Measurements from ENCODE around the gene GBGT1. TPM values are rescaled to one million over a fixed set of nuclear protein-coding genes. Genes with fewer than 3 reads are reported as not detected.

Gene GBGT1
- total and polyA plus RNA-seq, 2 of the 4 experiments (the other 2 are of a cell fraction) = 1.8 to 3.2 TPM

- Histone ChIP-seq H2AFZ (replicated peaks; ENCODE audit: low read length, poor library complexity) (peak overlapping the region; percentile 69), H3K14ac (replicated peaks; ENCODE audit: low read depth, low read length) (no peak overlapping the region), H3K27ac (ENCODE audit: insufficient read depth, low read length) (no peak overlapping the region), H2AK9ac (replicated peaks; ENCODE audit: low read depth, low read length, poor library complexity) (peak overlapping the region; percentile 94), H2BK15ac (ENCODE audit: low read depth, low read length) (no peak overlapping the region), H4K20me1 (ENCODE audit: insufficient read depth, low read length) (peaks cover 7% of the 10 kb centered on the region; the same call in 1 of the 2 replicates), H2BK5ac (ENCODE audit: low read depth, low read length, poor library complexity, severe bottlenecking) (no peak overlapping the region), H3K4ac (ENCODE audit: low read depth, low read length) (no peak overlapping the region), H2BK120ac (ENCODE audit: low read depth, low read length) (no peak overlapping the region), H2BK20ac (ENCODE audit: low read depth, low read length) (no peak overlapping the region), H3K9ac (ENCODE audit: low read depth, low read length) (no peak overlapping the region), H4K5ac (ENCODE audit: low read depth, low read length) (no peak overlapping the region), H3K9me1 (ENCODE audit: insufficient read depth, low read length) (no peaks in the 10 kb centered on the region), H3K9me3 (ENCODE audit: control insufficient read depth, insufficient read depth, low read length) (no peaks in the 10 kb centered on the region), H3K4me1 (ENCODE audit: control insufficient read depth, insufficient read depth, low read length) (no peaks in the 10 kb centered on the region), H3K4me2 (ENCODE audit: low read depth, low read length) (no peak overlapping the region), H3K27me3 (ENCODE audit: control insufficient read depth, insufficient read depth, low read length) (no peaks in the 10 kb centered on the region), H3K36me3 (ENCODE audit: control insufficient read depth, insufficient read depth, low read length) (peaks cover 72% of the 10 kb centered on the region), H4K8ac (ENCODE audit: low read depth in 2 of 2, low read length in 2 of 2) (no peak overlapping the region), H3K18ac (ENCODE audit: low read depth, low read length) (no peak overlapping the region), H4K91ac (ENCODE audit: insufficient read depth, low read depth, low read length) (no peak overlapping the region), H3K4me3 (ENCODE audit: insufficient read depth, low read depth, low read length) (no peak overlapping the region), H3K56ac (ENCODE audit: extremely low read depth, insufficient read depth, low read length) (no peak overlapping the region), H3K79me1 (ENCODE audit: low read depth in 1 of 2, low read length in 2 of 2) (no peaks in the 10 kb centered on the region; a peak in 1 of 4 replicates), H3K23ac (ENCODE audit: low read depth, low read length) (no peak overlapping the region), H2AK5ac (ENCODE audit: low read depth, low read length) (peak overlapping the region; percentile 61; the same call in 1 of the 2 replicates)
- no TSS peak for BruUV-seq (replicated peaks)
- ChIA-PET CTCF (interaction anchor here (0.6 to 1.1 kb wide), 3 partner anchors 10 to 44 kb away, joined by 3 read pairs; no protein-coding TSS in a partner anchor), POLR2A (ENCODE audit: unreplicated experiment) (no interaction called here)
- intact Hi-C loops (cut with micrococcal nuclease) = loop anchor here (1.0 to 2.0 kb wide), 2 partner anchors 41 to 77 kb away; no protein-coding TSS in a partner anchor
- in situ Hi-C loops (cut with MboI; ENCODE audit: low sequenced_read_pairs) = no loop called here
- peak; percentile 19 for DNase-seq
- dilution Hi-C loops (cut with HindIII; ENCODE audit: low sequenced_read_pairs, unreplicated experiment) = no loop called here
- 33% methylated on average over 7 of the region's 14 CpGs; no CpG with 5 or more reads in 1 of the 2 experiments for WGBS, 2 experiments (ENCODE audit: extremely low coverage in 2 of 2, insufficient read length in 1 of 2)
- peak; percentile 95 for ATAC-seq (ENCODE audit: low read depth)
- TF ChIP-seq USF2 (IDR thresholded peaks at IDR 0.05; ENCODE audit: low read depth, low read length) (no peak), ELK1 (IDR thresholded peaks at IDR 0.05; ENCODE audit: borderline replicate concordance, low read depth, low read length) (no peak), RFX5 (IDR thresholded peaks at IDR 0.05; ENCODE audit: low read depth, low read length) (no peak), RCOR1 (IDR thresholded peaks at IDR 0.05; ENCODE audit: insufficient replicate concordance, low read length) (no peak), MAZ (IDR thresholded peaks at IDR 0.05; ENCODE audit: borderline replicate concordance, low read depth, low read length) (no peak), CTCF (conservative IDR thresholded peaks at IDR 0.05; ENCODE audit: low read depth, low read length) (peak; percentile 88), SMC3 (IDR thresholded peaks at IDR 0.05; ENCODE audit: low read depth, low read length) (peak; percentile 94), MXI1 (IDR thresholded peaks at IDR 0.05; ENCODE audit: borderline replicate concordance, low read depth, low read length) (no peak), BHLHE40 (IDR thresholded peaks at IDR 0.05; ENCODE audit: low read depth, low read length) (no peak), MAFK (IDR thresholded peaks at IDR 0.05; ENCODE audit: low read depth, low read length) (no peak), CEBPB (IDR thresholded peaks at IDR 0.05; ENCODE audit: low read depth, low read length) (no peak), NFE2L2 (IDR thresholded peaks at IDR 0.05; ENCODE audit: low read depth, low read length) (no peak), CHD1 (IDR thresholded peaks at IDR 0.05; ENCODE audit: low read depth, low read length) (no peak), POLR2A (IDR thresholded peaks at IDR 0.05; ENCODE audit: low read depth, low read length) (peak; percentile 36; the same call in 1 of the 2 replicates)
Observed at GRCh38 chr9:133103183-133103986, 60.3 kb downstream of the GBGT1 start.
